T-helper 1 cell treated with Interleukin-12 subunit alpha and Interleukin-12 subunit beta and Interleukin-4 antibody, amounts not matched to agents 30 μg/mL and 1 μg/mL, for 36 hours (primary cell): ENCODE results near the gene SOST.

Experiments used
- H3K27ac Mint-ChIP-seq: one replicate; pipeline ENCODE4 v1.8.0; 2021; ENCODE audit warnings: mild to moderate bottlenecking, mixed read lengths
- H3K27me3 Mint-ChIP-seq: one replicate; pipeline ENCODE4 v1.8.0; 2021; ENCODE audit warnings: low read depth, mixed read lengths
- H3K36me3 Mint-ChIP-seq: one replicate; pipeline ENCODE4 v1.8.0; 2021; ENCODE audit warnings: low read depth, mixed read lengths
- H3K4me1 Mint-ChIP-seq: one replicate; pipeline ENCODE4 v1.8.0; 2021; ENCODE audit warnings: low read depth, mixed read lengths
- H3K4me3 Mint-ChIP-seq: one replicate; pipeline ENCODE4 v1.8.0; 2021; ENCODE audit warnings: mild to moderate bottlenecking, moderate library complexity, mixed read lengths
- H3K9me3 Mint-ChIP-seq: one replicate; pipeline ENCODE4 v1.8.0; 2021; ENCODE audit warnings: mixed read lengths

SOST gene

GRCh38 chr17:43768382-43768781, 9.8 kb upstream of the SOST start:
- Mint-ChIP-seq H3K36me3 (peaks cover 7% of the 10 kb centered on the region), H3K27ac (no peak overlapping the region), H3K9me3 (no peaks in the 10 kb centered on the region), H3K4me3 (no peak overlapping the region), H3K4me1 (peaks cover 2% of the 10 kb centered on the region), H3K27me3 (no peaks in the 10 kb centered on the region)

- no peaks in the 10 kb centered on the region for H3K9me3 Mint-ChIP-seq
- peaks cover 2% of the 10 kb centered on the region for H3K36me3 Mint-ChIP-seq
- no peak overlapping the region for H3K4me3 Mint-ChIP-seq
- no peaks in the 10 kb centered on the region for H3K27me3 Mint-ChIP-seq
- H3K4me1 Mint-ChIP-seq = peaks cover 2% of the 10 kb centered on the region
- no peak overlapping the region for H3K27ac Mint-ChIP-seq
Observed at GRCh38 chr17:43767713-43768059, 9.1 kb upstream of the SOST start.

GRCh38 chr17:43767053-43767712, 8.6 kb upstream of the SOST start:
- no peak overlapping the region for H3K4me3 Mint-ChIP-seq
- no peaks in the 10 kb centered on the region for H3K9me3 Mint-ChIP-seq
- peaks cover 3% of the 10 kb centered on the region for H3K27me3 Mint-ChIP-seq
- no peaks in the 10 kb centered on the region for H3K36me3 Mint-ChIP-seq
- H3K27ac Mint-ChIP-seq = no peak overlapping the region
- peaks cover 2% of the 10 kb centered on the region for H3K4me1 Mint-ChIP-seq

GRCh38 chr17:43766413-43767052, 7.9 kb upstream of the SOST start:
- H3K27ac Mint-ChIP-seq = no peak overlapping the region
- H3K27me3 Mint-ChIP-seq = peaks cover 4% of the 10 kb centered on the region
- H3K4me3 Mint-ChIP-seq = no peak overlapping the region
- H3K36me3 Mint-ChIP-seq = no peaks in the 10 kb centered on the region
- no peaks in the 10 kb centered on the region for H3K9me3 Mint-ChIP-seq
- peaks cover 2% of the 10 kb centered on the region for H3K4me1 Mint-ChIP-seq

GRCh38 chr17:43760254-43760852, 1.8 kb upstream of the SOST start:
- Mint-ChIP-seq H3K4me3 (no peak overlapping the region), H3K27ac (no peak overlapping the region), H3K27me3 (peaks cover 30% of the 10 kb centered on the region), H3K9me3 (no peaks in the 10 kb centered on the region), H3K36me3 (no peaks in the 10 kb centered on the region), H3K4me1 (no peaks in the 10 kb centered on the region)

- Mint-ChIP-seq H3K9me3 (no peaks in the 10 kb centered on the region), H3K4me1 (no peaks in the 10 kb centered on the region), H3K36me3 (no peaks in the 10 kb centered on the region), H3K27me3 (peaks cover 30% of the 10 kb centered on the region), H3K4me3 (no peak overlapping the region), H3K27ac (no peak overlapping the region)
Observed at GRCh38 chr17:43759836-43760235, 1.2 kb upstream of the SOST start.

- peaks cover 44% of the 10 kb centered on the region for H3K27me3 Mint-ChIP-seq
- no peak overlapping the region for H3K4me3 Mint-ChIP-seq
- no peak overlapping the region for H3K27ac Mint-ChIP-seq
- no peaks in the 10 kb centered on the region for H3K4me1 Mint-ChIP-seq
- no peaks in the 10 kb centered on the region for H3K9me3 Mint-ChIP-seq
- H3K36me3 Mint-ChIP-seq = no peaks in the 10 kb centered on the region
Observed at GRCh38 chr17:43758086-43758485, 505 bp downstream of the SOST start.

GRCh38 chr17:43757171-43757660, 1.4 kb downstream of the SOST start:
- Mint-ChIP-seq H3K4me3 (no peak overlapping the region), H3K4me1 (no peaks in the 10 kb centered on the region), H3K36me3 (no peaks in the 10 kb centered on the region), H3K27ac (no peak overlapping the region), H3K27me3 (peaks cover 50% of the 10 kb centered on the region), H3K9me3 (no peaks in the 10 kb centered on the region)

GRCh38 chr17:43756201-43756600, 2.4 kb downstream of the SOST start:
- Mint-ChIP-seq H3K9me3 (no peaks in the 10 kb centered on the region), H3K27ac (no peak overlapping the region), H3K27me3 (peaks cover 53% of the 10 kb centered on the region), H3K4me3 (no peak overlapping the region), H3K36me3 (no peaks in the 10 kb centered on the region), H3K4me1 (no peaks in the 10 kb centered on the region)

- no peaks in the 10 kb centered on the region for H3K9me3 Mint-ChIP-seq
- peaks cover 55% of the 10 kb centered on the region for H3K27me3 Mint-ChIP-seq
- no peaks in the 10 kb centered on the region for H3K4me1 Mint-ChIP-seq
- H3K27ac Mint-ChIP-seq = no peak overlapping the region
- H3K4me3 Mint-ChIP-seq = no peak overlapping the region
- no peaks in the 10 kb centered on the region for H3K36me3 Mint-ChIP-seq
Observed at GRCh38 chr17:43755389-43755875, 3.2 kb downstream of the SOST start.

GRCh38 chr17:43754947-43755346, 3.6 kb downstream of the SOST start:
- Mint-ChIP-seq H3K27ac (no peak overlapping the region), H3K27me3 (peaks cover 51% of the 10 kb centered on the region), H3K9me3 (no peaks in the 10 kb centered on the region), H3K4me1 (peaks cover under 1% of the 10 kb centered on the region), H3K36me3 (no peaks in the 10 kb centered on the region), H3K4me3 (no peak overlapping the region)

GRCh38 chr17:43753493-43754129, 5.0 kb downstream of the SOST start:
- Mint-ChIP-seq H3K36me3 (no peaks in the 10 kb centered on the region), H3K27me3 (peaks cover 51% of the 10 kb centered on the region), H3K4me1 (peaks cover 2% of the 10 kb centered on the region), H3K9me3 (no peaks in the 10 kb centered on the region), H3K4me3 (no peak overlapping the region), H3K27ac (no peak overlapping the region)

- no peak overlapping the region for H3K4me3 Mint-ChIP-seq
- no peaks in the 10 kb centered on the region for H3K36me3 Mint-ChIP-seq
- no peaks in the 10 kb centered on the region for H3K9me3 Mint-ChIP-seq
- peaks cover 2% of the 10 kb centered on the region for H3K4me1 Mint-ChIP-seq
- peaks cover 49% of the 10 kb centered on the region for H3K27me3 Mint-ChIP-seq
- no peak overlapping the region for H3K27ac Mint-ChIP-seq
Observed at GRCh38 chr17:43750153-43750552, 8.4 kb downstream of the SOST start.

- Mint-ChIP-seq H3K4me3 (no peak overlapping the region), H3K36me3 (no peaks in the 10 kb centered on the region), H3K9me3 (no peaks in the 10 kb centered on the region), H3K27me3 (peaks cover 37% of the 10 kb centered on the region), H3K4me1 (peaks cover 2% of the 10 kb centered on the region), H3K27ac (no peak overlapping the region)
Observed at GRCh38 chr17:43745541-43745940, 13.1 kb downstream of the SOST start.

GRCh38 chr17:43741636-43742035, 17.0 kb downstream of the SOST start:
- Mint-ChIP-seq H3K9me3 (no peaks in the 10 kb centered on the region), H3K27ac (no peak overlapping the region), H3K4me1 (no peaks in the 10 kb centered on the region), H3K4me3 (no peak overlapping the region), H3K36me3 (no peaks in the 10 kb centered on the region), H3K27me3 (peaks cover 42% of the 10 kb centered on the region)
